ENCODE measurements around the gene PCID2.

The PCID2 gene

GRCh38 chr13:113148407-113148806, 60.1 kb downstream of the PCID2 start:
- DNase-seq = no peak

- no peak for DNase-seq
Measured at GRCh38 chr13:113147206-113147605, 61.3 kb downstream of the PCID2 start.

GRCh38 chr13:113146750-113147149, 61.7 kb downstream of the PCID2 start:
- DNase-seq = no peak

- no peak for DNase-seq
Measured at GRCh38 chr13:113145911-113146598, 62.4 kb downstream of the PCID2 start.

GRCh38 chr13:113145496-113145895, 63.0 kb downstream of the PCID2 start:
- no peak for DNase-seq

GRCh38 chr13:113144255-113144629, 64.2 kb downstream of the PCID2 start:
- DNase-seq = no peak

GRCh38 chr13:113143466-113144254, 64.8 kb downstream of the PCID2 start:
- DNase-seq = no peak

GRCh38 chr13:113142876-113143275, 65.6 kb downstream of the PCID2 start:
- DNase-seq = no peak

- no peak for DNase-seq
Measured at GRCh38 chr13:113141601-113141970, 66.9 kb downstream of the PCID2 start.

GRCh38 chr13:113140677-113141600, 67.5 kb downstream of the PCID2 start:
- no peak for DNase-seq

GRCh38 chr13:113139577-113139976, 68.9 kb downstream of the PCID2 start:
- no peak for DNase-seq

GRCh38 chr13:113138792-113139551, 69.5 kb downstream of the PCID2 start:
- DNase-seq = no peak

GRCh38 chr13:113137691-113138298, 70.7 kb downstream of the PCID2 start:
- no peak for DNase-seq

GRCh38 chr13:113135281-113135760, 73.1 kb downstream of the PCID2 start:
- no peak for DNase-seq

GRCh38 chr13:113129921-113130750, 78.3 kb downstream of the PCID2 start:
- no peak for DNase-seq

GRCh38 chr13:113129480-113129879, 79.0 kb downstream of the PCID2 start:
- no peak for DNase-seq

Measured in SW 1271 (cell line).